ENCODE results near the gene SAMD14.

Gene SAMD14

DNA sequence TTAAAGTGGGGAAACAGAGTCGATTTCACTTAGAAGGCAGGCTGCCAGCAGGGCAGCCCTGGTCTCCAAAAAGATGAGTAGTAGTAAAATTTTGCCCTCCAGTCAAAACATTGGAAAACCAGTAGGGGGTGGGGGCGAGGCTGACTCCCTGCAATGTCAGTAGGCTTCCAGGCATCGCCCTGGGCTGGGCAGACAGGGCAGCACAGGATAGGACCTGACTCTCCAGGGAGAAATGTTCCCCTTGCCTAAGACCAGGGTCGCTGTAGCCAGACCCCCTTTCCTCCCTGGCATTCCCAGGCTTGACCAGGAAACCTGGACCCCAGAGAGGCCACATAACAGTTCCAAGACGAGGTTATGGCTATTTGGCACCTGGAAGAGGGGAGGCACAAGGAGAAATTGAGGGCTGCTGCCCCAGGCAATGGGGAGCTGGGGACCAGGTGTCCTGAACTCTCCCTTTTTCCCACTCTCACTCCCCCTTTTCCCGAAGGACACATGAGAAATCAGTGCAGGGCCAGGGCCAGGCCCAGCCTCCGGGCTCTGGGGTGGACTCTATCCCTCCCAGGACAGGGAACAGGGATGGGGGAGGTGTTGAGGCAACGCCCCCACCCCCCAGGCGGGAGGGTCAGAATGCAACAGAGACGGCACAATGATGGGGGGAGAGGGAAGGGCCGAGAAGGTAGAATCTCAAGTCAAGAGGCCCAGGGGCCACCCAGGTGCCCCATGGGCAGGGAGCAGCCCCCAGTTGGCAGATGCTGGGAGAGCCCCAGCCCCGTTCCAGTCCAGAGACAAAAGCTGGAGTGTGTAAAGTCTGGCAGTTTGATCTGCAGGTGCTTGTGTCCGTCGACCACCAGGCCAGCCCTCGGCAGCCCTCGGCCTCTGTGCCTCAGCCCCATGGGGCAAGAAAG, 4.5 kb upstream of the SAMD14 start:
- Histone ChIP-seq H3K4me3 (ENCODE audit: control insufficient read depth in 1 of 7, extremely low read depth in 1 of 7, insufficient read depth in 4 of 7, low read depth in 2 of 7, low read length in 6 of 7) (no peak overlapping the region), H3K27me3 (replicated peaks in 2 of 5; ENCODE audit: control insufficient read depth in 4 of 5, insufficient read depth in 5 of 5, low read length in 4 of 5) (peaks cover 0 to 10% (median 4%) of the 10 kb centered on the region in 5 experiments), H3K36me3 (ENCODE audit: control insufficient read depth in 4 of 4, insufficient read depth in 4 of 4, low read length in 3 of 4) (peaks cover 32 to 65% (median 46%) of the 10 kb centered on the region in 4 experiments), H3K9me3 (ENCODE audit: control extremely low read depth in 1 of 5, control insufficient read depth in 4 of 5, insufficient read depth in 2 of 5, low read depth in 1 of 5, low read length in 4 of 5) (no peaks in the 10 kb centered on the region), H3K27ac (ENCODE audit: insufficient read depth in 1 of 2, low read depth in 1 of 2, low read length in 2 of 2, poor library complexity in 1 of 2, severe bottlenecking in 2 of 2) (no peak overlapping the region), H3K4me1 (ENCODE audit: control extremely low read depth in 1 of 4, control insufficient read depth in 4 of 4, insufficient read depth in 4 of 4, low read length in 3 of 4) (peaks cover 0 to 18% (median 14%) of the 10 kb centered on the region in 4 experiments)
- DNase-seq, result no peak
- POLR2A ChIA-PET, result no interaction called here
- WGBS (ENCODE audit: insufficient coverage), result 92% methylated on average over 12 of the region's 16 CpGs
- CTCF ChIA-PET, result interaction anchor here (3.0 to 9.0 kb wide), 2 partner anchors 18 to 27 kb away, joined by 25 to 98 read pairs; no protein-coding TSS in a partner anchor

DNA sequence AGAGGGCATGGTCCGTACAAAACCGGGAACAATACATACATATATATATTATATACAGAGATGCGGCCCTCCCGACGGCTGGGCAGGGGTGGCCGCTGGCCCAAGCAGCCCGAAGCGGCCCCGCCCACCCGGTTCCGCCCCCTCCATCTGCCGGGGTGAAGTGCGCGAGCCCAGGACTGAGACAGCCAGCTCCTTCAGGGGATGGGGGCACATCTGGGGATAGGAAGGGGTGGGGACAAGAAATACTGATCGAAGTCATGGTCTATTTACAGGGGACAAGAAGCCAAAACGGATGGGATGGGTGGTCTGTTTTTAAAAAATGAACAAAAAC, 3.8 kb upstream of the SAMD14 start:
- Histone ChIP-seq H3K36me3 (ENCODE audit: control insufficient read depth in 4 of 4, insufficient read depth in 4 of 4, low read length in 3 of 4) (peaks cover 26 to 57% (median 39%) of the 10 kb centered on the region in 4 experiments), H3K4me3 (ENCODE audit: control insufficient read depth in 1 of 7, extremely low read depth in 1 of 7, insufficient read depth in 4 of 7, low read depth in 2 of 7, low read length in 6 of 7) (no peak overlapping the region), H3K27ac (ENCODE audit: insufficient read depth in 1 of 2, low read depth in 1 of 2, low read length in 2 of 2, poor library complexity in 1 of 2, severe bottlenecking in 2 of 2) (no peak overlapping the region), H3K9me3 (ENCODE audit: control extremely low read depth in 1 of 5, control insufficient read depth in 4 of 5, insufficient read depth in 2 of 5, low read depth in 1 of 5, low read length in 4 of 5) (no peaks in the 10 kb centered on the region), H3K4me1 (ENCODE audit: control extremely low read depth in 1 of 4, control insufficient read depth in 4 of 4, insufficient read depth in 4 of 4, low read length in 3 of 4) (peaks cover 0 to 19% (median 15%) of the 10 kb centered on the region in 4 experiments), H3K27me3 (replicated peaks in 2 of 5; ENCODE audit: control insufficient read depth in 4 of 5, insufficient read depth in 5 of 5, low read length in 4 of 5) (peaks cover 0 to 16% (median 4%) of the 10 kb centered on the region in 5 experiments)
- WGBS (ENCODE audit: insufficient coverage), result 90% methylated on average over 2 of the region's 16 CpGs
- DNase-seq, result no peak
- ChIA-PET CTCF (no interaction called here), POLR2A (no interaction called here)

DNA sequence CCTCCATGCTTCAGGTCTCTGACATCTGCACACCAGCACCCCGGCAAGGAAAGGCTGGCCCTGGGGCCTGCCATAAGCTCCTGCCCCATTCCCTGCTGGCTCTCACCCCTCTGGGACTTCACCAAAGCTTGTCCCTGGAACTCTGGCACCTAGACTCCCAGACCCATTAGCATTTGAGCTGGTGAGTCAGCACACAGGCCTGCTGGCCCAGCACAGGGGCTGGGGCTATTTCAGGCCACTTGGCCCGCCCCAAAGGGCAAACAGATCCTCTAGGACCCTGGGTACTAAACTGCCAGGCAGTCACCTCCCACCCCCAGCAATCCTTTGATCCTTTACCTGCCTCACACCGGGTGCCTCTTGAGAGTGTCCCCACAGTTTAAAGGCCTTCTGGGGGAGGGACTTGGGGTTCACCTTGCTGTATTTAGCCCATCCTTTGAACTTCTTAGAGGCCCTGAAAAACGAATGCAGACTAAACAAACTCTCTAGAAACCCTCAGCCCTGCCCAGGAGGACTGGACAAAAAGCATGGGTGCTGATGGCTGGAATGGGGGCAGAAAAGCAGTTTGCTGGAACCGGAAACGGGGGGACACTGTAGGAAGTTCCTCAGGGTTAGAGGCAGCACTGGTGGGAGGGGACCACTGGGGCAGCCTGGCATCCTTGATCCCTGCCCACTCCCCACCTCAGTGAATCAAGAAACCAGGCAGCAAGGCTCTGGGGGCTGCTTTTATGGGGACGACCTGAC, 3.2 kb upstream of the SAMD14 start:
- DNase-seq, result no peak
- ChIA-PET CTCF (interaction anchor here (1.6 to 2.3 kb wide), 2 partner anchors 18 to 28 kb away, joined by 6 to 12 read pairs; no protein-coding TSS in a partner anchor), POLR2A (no interaction called here)
- no peaks in the 10 kb centered on the region for H3K9me3 ChIP-seq (ENCODE audit: control extremely low read depth in 1 of 5, control insufficient read depth in 4 of 5, insufficient read depth in 2 of 5, low read depth in 1 of 5, low read length in 4 of 5)
- peaks cover 0 to 21% (median 8%) of the 10 kb centered on the region in 5 experiments for H3K27me3 ChIP-seq (replicated peaks in 2 of 5; ENCODE audit: control insufficient read depth in 4 of 5, insufficient read depth in 5 of 5, low read length in 4 of 5)
- no peak overlapping the region for H3K27ac ChIP-seq (ENCODE audit: insufficient read depth in 1 of 2, low read depth in 1 of 2, low read length in 2 of 2, poor library complexity in 1 of 2, severe bottlenecking in 2 of 2)
- peaks cover 0 to 24% (median 20%) of the 10 kb centered on the region in 4 experiments for H3K4me1 ChIP-seq (ENCODE audit: control extremely low read depth in 1 of 4, control insufficient read depth in 4 of 4, insufficient read depth in 4 of 4, low read length in 3 of 4)
- no peak overlapping the region for H3K4me3 ChIP-seq (ENCODE audit: control insufficient read depth in 1 of 7, extremely low read depth in 1 of 7, insufficient read depth in 4 of 7, low read depth in 2 of 7, low read length in 6 of 7)
- WGBS (ENCODE audit: insufficient coverage), result 92% methylated on average over 3 of the region's 7 CpGs
- H3K36me3 ChIP-seq (ENCODE audit: control insufficient read depth in 4 of 4, insufficient read depth in 4 of 4, low read length in 3 of 4), result peaks cover 21 to 52% (median 35%) of the 10 kb centered on the region in 4 experiments

DNA sequence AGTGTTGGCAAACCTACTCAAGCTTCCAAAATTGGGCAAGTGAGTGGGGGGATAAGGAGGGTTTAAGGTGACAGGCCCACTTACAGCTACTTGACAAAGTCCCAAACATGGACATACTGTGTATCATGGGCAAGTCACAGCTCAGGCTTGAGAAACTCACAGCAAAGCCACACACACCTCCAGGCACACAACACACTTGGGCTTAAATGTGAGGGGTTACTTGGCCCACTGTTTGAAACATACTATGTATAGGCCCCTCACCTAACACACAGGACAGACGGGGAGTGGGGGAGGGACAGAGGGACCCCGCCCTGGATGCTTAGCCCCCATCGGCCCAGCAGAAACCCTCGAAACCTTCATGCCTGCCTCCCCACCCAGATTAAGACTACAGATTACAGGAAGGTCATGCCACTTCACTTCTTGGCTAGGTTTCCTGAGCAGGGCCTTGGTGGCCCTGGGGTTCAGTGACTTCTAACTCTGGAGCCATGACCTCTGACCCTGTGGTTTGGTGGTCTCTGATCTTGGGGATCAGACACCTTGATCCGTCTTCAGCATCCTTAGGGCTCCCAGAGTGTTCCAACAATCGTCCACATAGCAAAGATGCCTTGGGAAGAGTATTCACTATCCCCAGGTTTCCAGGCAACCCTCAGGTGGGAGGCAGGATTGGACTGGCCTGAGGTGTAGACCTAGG, 2.3 kb upstream of the SAMD14 start:
- 80% methylated on average over 6 of the region's 6 CpGs for WGBS (ENCODE audit: insufficient coverage)
- H3K27me3 ChIP-seq (replicated peaks in 2 of 5; ENCODE audit: control insufficient read depth in 4 of 5, insufficient read depth in 5 of 5, low read length in 4 of 5), result peaks cover 0 to 21% (median 8%) of the 10 kb centered on the region in 5 experiments
- H3K36me3 ChIP-seq (ENCODE audit: control insufficient read depth in 4 of 4, insufficient read depth in 4 of 4, low read length in 3 of 4), result peaks cover 12 to 43% (median 25%) of the 10 kb centered on the region in 4 experiments
- no peak overlapping the region for H3K4me3 ChIP-seq (ENCODE audit: control insufficient read depth in 1 of 7, extremely low read depth in 1 of 7, insufficient read depth in 4 of 7, low read depth in 2 of 7, low read length in 6 of 7)
- no peak for DNase-seq
- POLR2A ChIA-PET, result interaction anchor here (0.6 kb wide), 1 partner anchor 7 kb away, joined by 3 read pairs; no protein-coding TSS in a partner anchor
- H3K9me3 ChIP-seq (ENCODE audit: control extremely low read depth in 1 of 5, control insufficient read depth in 4 of 5, insufficient read depth in 2 of 5, low read depth in 1 of 5, low read length in 4 of 5), result peaks cover 0 to 2% (median 0%) of the 10 kb centered on the region in 5 experiments
- H3K4me1 ChIP-seq (ENCODE audit: control extremely low read depth in 1 of 4, control insufficient read depth in 4 of 4, insufficient read depth in 4 of 4, low read length in 3 of 4), result peaks cover 3 to 34% (median 30%) of the 10 kb centered on the region in 4 experiments
- no peak overlapping the region for H3K27ac ChIP-seq (ENCODE audit: insufficient read depth in 1 of 2, low read depth in 1 of 2, low read length in 2 of 2, poor library complexity in 1 of 2, severe bottlenecking in 2 of 2)
- CTCF ChIA-PET, result interaction anchor here (0.9 to 2.3 kb wide), 10 partner anchors 9 to 160 kb away, joined by 3 to 12 read pairs (median 4); no protein-coding TSS in a partner anchor

DNA sequence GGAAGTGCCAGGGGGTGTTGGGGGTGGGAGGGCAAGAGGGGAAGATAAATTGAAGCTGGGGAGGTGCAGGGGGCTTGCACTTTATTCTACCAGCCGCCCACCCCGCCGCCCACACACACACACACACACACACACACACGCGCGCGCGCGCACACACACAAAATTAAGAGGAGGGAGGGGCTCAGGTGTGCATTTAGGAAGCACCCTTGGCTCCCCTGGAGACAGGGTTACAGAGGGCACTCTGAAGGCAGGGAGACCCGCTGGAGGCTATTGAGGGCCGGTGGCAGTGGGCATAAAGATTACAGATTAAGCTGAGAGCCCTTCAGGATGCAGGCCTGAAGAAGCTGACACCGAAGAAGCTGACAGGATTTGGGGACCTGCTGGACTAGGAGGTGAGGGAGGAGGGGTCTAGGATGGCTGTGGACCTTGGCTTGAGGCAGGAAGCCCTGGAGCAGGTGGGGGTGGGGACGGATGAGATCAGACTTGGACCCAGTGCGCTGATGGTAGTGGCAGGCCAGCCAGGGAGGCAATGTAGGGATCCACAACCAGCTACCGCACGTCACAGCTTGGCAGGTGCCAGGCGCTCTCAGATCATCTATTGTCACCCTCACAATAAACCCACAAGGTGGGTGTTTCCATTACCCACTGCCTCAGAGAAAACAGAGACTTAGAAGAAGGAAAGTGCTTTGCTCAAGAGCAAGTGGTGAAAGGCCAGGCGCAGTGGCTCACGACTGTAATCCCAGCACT, 772 bp upstream of the SAMD14 start:
- Histone ChIP-seq H3K27me3 (replicated peaks in 2 of 5; ENCODE audit: control insufficient read depth in 4 of 5, insufficient read depth in 5 of 5, low read length in 4 of 5) (peaks cover 0 to 21% (median 8%) of the 10 kb centered on the region in 5 experiments), H3K9me3 (ENCODE audit: control extremely low read depth in 1 of 5, control insufficient read depth in 4 of 5, insufficient read depth in 2 of 5, low read depth in 1 of 5, low read length in 4 of 5) (peaks cover 0 to 2% (median 0%) of the 10 kb centered on the region in 5 experiments), H3K27ac (ENCODE audit: insufficient read depth in 1 of 2, low read depth in 1 of 2, low read length in 2 of 2, poor library complexity in 1 of 2, severe bottlenecking in 2 of 2) (no peak overlapping the region), H3K4me3 (ENCODE audit: control insufficient read depth in 1 of 7, extremely low read depth in 1 of 7, insufficient read depth in 4 of 7, low read depth in 2 of 7, low read length in 6 of 7) (peak overlapping the region in 3 of 7 experiments; percentile 54 to 73 (median 66)), H3K4me1 (ENCODE audit: control extremely low read depth in 1 of 4, control insufficient read depth in 4 of 4, insufficient read depth in 4 of 4, low read length in 3 of 4) (peaks cover 3 to 37% (median 34%) of the 10 kb centered on the region in 4 experiments), H3K36me3 (ENCODE audit: control insufficient read depth in 4 of 4, insufficient read depth in 4 of 4, low read length in 3 of 4) (peaks cover 0 to 27% (median 15%) of the 10 kb centered on the region in 4 experiments)
- WGBS (ENCODE audit: insufficient coverage), result 93% methylated on average over 5 of the region's 19 CpGs
- no peak for DNase-seq
- CTCF ChIA-PET, result interaction anchor here (0.8 to 2.5 kb wide), 8 partner anchors 8 to 37 kb away, joined by 3 to 10 read pairs (median 7); no protein-coding TSS in a partner anchor
- POLR2A ChIA-PET, result interaction anchor here (0.6 to 1.0 kb wide), 3 partner anchors 18 to 430 kb away, joined by 3 to 4 read pairs (median 3); no protein-coding TSS in a partner anchor

DNA sequence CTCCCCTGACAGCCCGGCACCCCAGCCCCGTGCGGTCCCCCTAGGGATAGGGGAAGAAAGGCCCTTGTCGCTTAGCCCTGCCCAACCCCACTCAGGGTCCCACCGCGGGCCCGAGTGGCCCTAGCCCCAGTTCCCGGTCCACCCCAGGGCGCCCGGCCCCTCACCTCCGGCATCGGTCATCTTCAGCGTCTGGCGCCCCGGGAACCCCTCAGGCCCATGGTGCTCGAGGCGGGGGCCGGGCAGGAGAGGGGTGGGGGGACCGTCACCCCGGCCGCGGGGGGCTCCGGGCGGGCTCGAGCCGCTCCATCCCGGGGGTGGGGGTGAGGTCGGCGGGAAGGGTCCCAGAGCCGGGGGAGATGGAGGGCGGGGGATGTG, 620 bp downstream of the SAMD14 start:
- Histone ChIP-seq H3K9me3 (ENCODE audit: control extremely low read depth in 1 of 5, control insufficient read depth in 4 of 5, insufficient read depth in 2 of 5, low read depth in 1 of 5, low read length in 4 of 5) (peaks cover 0 to 2% (median 0%) of the 10 kb centered on the region in 5 experiments), H3K4me3 (ENCODE audit: control insufficient read depth in 1 of 7, extremely low read depth in 1 of 7, insufficient read depth in 4 of 7, low read depth in 2 of 7, low read length in 6 of 7) (peak overlapping the region in 2 of 7 experiments; percentile 26 to 67), H3K27ac (ENCODE audit: insufficient read depth in 1 of 2, low read depth in 1 of 2, low read length in 2 of 2, poor library complexity in 1 of 2, severe bottlenecking in 2 of 2) (no peak overlapping the region), H3K4me1 (ENCODE audit: control extremely low read depth in 1 of 4, control insufficient read depth in 4 of 4, insufficient read depth in 4 of 4, low read length in 3 of 4) (peaks cover 3 to 37% (median 36%) of the 10 kb centered on the region in 4 experiments), H3K36me3 (ENCODE audit: control insufficient read depth in 4 of 4, insufficient read depth in 4 of 4, low read length in 3 of 4) (peaks cover 0 to 15% (median 7%) of the 10 kb centered on the region in 4 experiments), H3K27me3 (replicated peaks in 2 of 5; ENCODE audit: control insufficient read depth in 4 of 5, insufficient read depth in 5 of 5, low read length in 4 of 5) (peaks cover 0 to 21% (median 8%) of the 10 kb centered on the region in 5 experiments)
- POLR2A ChIA-PET, result interaction anchor here (0.9 kb wide), 1 partner anchor 13 kb away, joined by 3 read pairs; no protein-coding TSS in a partner anchor
- no peak for DNase-seq
- WGBS (ENCODE audit: insufficient coverage), result 2% methylated on average over 7 of the region's 31 CpGs
- CTCF ChIA-PET, result interaction anchor here (1.0 to 2.5 kb wide), 5 partner anchors 10 to 35 kb away, joined by 3 to 10 read pairs (median 7); no protein-coding TSS in a partner anchor
